ENCODE results near the gene CLP1.
"Not testable (repeated sequence)": the region's sequence is repeated elsewhere in the genome, so short reads cannot be mapped to it uniquely, and the experiment has no call there.

CLP1 gene

GRCh38 chr11:57640068-57640800 lies 17.3 kb upstream of the CLP1 start:
- no peak for DNase-seq (ENCODE audit: low read depth in 2 of 2, low spot score in 1 of 2)

- no peak for DNase-seq (ENCODE audit: low read depth in 2 of 2, low spot score in 1 of 2)
Measured at GRCh38 chr11:57641011-57641807, 16.4 kb upstream of the CLP1 start.

GRCh38 chr11:57643802-57644201 lies 13.8 kb upstream of the CLP1 start:
- no peak for DNase-seq (ENCODE audit: low read depth in 2 of 2, low spot score in 1 of 2)

- peak; percentile 75 to 83 for DNase-seq (ENCODE audit: low read depth in 2 of 2, low spot score in 1 of 2)
Measured at GRCh38 chr11:57644748-57645688, 12.5 kb upstream of the CLP1 start.

- no peak for DNase-seq (ENCODE audit: low read depth in 2 of 2, low spot score in 1 of 2)
Measured at GRCh38 chr11:57645689-57646085, 11.9 kb upstream of the CLP1 start.

- DNase-seq (ENCODE audit: low read depth in 2 of 2, low spot score in 1 of 2) = no peak
Measured at GRCh38 chr11:57646194-57646798, 11.3 kb upstream of the CLP1 start.

- DNase-seq (ENCODE audit: low read depth in 2 of 2, low spot score in 1 of 2) = no peak
Measured at GRCh38 chr11:57646799-57647303, 10.7 kb upstream of the CLP1 start.

GRCh38 chr11:57647372-57647771 lies 10.2 kb upstream of the CLP1 start:
- no peak for DNase-seq (ENCODE audit: low read depth in 2 of 2, low spot score in 1 of 2)

- DNase-seq (ENCODE audit: low read depth in 2 of 2, low spot score in 1 of 2) = no peak
Measured at GRCh38 chr11:57647960-57648800, 9.4 kb upstream of the CLP1 start.

GRCh38 chr11:57648801-57649735 lies 8.5 kb upstream of the CLP1 start:
- no peak for DNase-seq (ENCODE audit: low read depth in 2 of 2, low spot score in 1 of 2)

- peak; percentile 33 to 51 for DNase-seq (ENCODE audit: low read depth in 2 of 2, low spot score in 1 of 2)
Measured at GRCh38 chr11:57649826-57650738, 7.5 kb upstream of the CLP1 start, which contains the start of gene YPEL4. Gene YPEL4, minus strand, starts transcription at chr11:57649912. Its CDS starts 2,805 bp downstream, at chr11:57647107.

- DNase-seq (ENCODE audit: low read depth in 2 of 2, low spot score in 1 of 2) = no peak
Measured at GRCh38 chr11:57650739-57651090, 6.8 kb upstream of the CLP1 start.

GRCh38 chr11:57651408-57651807 lies 6.2 kb upstream of the CLP1 start:
- DNase-seq (ENCODE audit: low read depth in 2 of 2, low spot score in 1 of 2) = no peak

- DNase-seq (ENCODE audit: low read depth in 2 of 2, low spot score in 1 of 2) = not testable (repeated sequence)
Measured at GRCh38 chr11:57652230-57652629, 5.3 kb upstream of the CLP1 start.

GRCh38 chr11:57652662-57653061 lies 4.9 kb upstream of the CLP1 start:
- DNase-seq (ENCODE audit: low read depth in 2 of 2, low spot score in 1 of 2) = no peak

GRCh38 chr11:57653163-57653562 lies 4.4 kb upstream of the CLP1 start:
- DNase-seq (ENCODE audit: low read depth in 2 of 2, low spot score in 1 of 2) = no peak

- no peak for DNase-seq (ENCODE audit: low read depth in 2 of 2, low spot score in 1 of 2)
Measured at GRCh38 chr11:57656885-57657193, 723 bp upstream of the CLP1 start.

GRCh38 chr11:57658023-57658361 lies 430 bp downstream of the CLP1 start:
- DNase-seq (ENCODE audit: low read depth in 2 of 2, low spot score in 1 of 2) = no peak
